ENCODE results near the gene COL4A3. TPM values are rescaled to one million over a fixed set of nuclear protein-coding genes. Genes with fewer than 3 reads are reported as not detected.

Gene COL4A3
- total RNA-seq, 4 donors from 2014 or later, result 0.41 to 20.9 (median 5.1) TPM; not detected in 1

DNA sequence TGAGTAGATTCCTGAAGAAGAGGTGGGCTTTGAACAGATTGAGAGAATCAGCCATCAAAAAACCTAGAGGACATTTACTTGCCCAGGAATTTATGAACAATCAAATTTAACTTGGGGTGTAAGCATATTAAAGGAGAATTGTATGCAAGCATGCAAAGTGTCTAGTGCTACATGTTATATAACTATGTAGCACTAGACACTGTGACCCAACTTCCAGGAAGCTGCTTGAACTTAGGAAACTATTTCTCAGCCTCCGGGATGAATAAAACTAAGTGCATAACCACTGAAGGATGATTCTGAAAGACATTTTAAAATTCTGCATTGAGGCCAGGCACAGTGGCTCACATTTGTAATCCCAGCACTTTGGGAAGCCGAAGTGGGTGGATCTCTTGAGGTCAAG is 173.0 kb downstream of the COL4A3 start:
- 80 to 98% methylated on average over 1 to 2 of the region's 2 CpGs for WGBS, 2 donors (ENCODE audit: low coverage in 1 of 2)

DNA sequence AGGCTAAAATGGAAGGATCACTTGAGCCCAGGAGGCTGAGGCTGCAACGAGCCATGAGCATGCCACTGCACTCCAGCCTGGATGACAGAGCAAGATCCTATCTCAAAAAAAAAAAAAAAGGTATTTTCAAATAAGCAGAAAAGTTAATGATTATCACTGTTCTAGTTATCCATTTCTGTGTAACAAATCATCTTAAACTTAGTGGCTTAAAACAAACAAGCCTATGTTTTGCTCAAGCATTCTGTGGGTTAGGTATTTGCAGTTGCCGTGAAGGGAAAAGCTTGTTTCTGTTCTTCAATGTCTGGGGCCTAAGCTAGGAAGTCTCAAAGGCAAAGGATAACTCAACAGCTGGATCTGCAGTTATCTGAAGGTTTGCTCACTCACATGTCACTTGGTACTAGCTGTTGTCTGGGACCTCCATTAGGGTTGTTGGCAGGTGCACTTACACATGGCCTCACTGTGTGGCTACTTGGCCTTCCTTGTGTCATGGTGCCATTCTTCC is 174.7 kb downstream of the COL4A3 start:
- 93 to 95% methylated on average over 1 to 2 of the region's 2 CpGs for WGBS, 2 donors (ENCODE audit: low coverage in 1 of 2)
- H3K27ac ChIP-seq, result no peak overlapping the region
- H3K9me3 ChIP-seq, result no peaks in the 10 kb centered on the region
- in situ Hi-C loops (cut with MboI; ENCODE audit: low pct_ligation_motif_present in 1 of 4, low pct_unique_long_range_greater_than_20kb in 1 of 4, low sequenced_read_pairs in 3 of 4) (no loop called here), intact Hi-C loops (cut with DNase I; ENCODE audit: low total_unique reads) (no loop called here)
- no peaks in the 10 kb centered on the region for H3K4me1 ChIP-seq
- H3K4me3 ChIP-seq, result no peak overlapping the region
- no peak for TF ChIP-seq POLR2AphosphoS5 (IDR thresholded peaks at IDR 0.05)
- no peak for TF ChIP-seq POLR2A (IDR thresholded peaks at IDR 0.05)
- TF ChIP-seq, protein P1, sequence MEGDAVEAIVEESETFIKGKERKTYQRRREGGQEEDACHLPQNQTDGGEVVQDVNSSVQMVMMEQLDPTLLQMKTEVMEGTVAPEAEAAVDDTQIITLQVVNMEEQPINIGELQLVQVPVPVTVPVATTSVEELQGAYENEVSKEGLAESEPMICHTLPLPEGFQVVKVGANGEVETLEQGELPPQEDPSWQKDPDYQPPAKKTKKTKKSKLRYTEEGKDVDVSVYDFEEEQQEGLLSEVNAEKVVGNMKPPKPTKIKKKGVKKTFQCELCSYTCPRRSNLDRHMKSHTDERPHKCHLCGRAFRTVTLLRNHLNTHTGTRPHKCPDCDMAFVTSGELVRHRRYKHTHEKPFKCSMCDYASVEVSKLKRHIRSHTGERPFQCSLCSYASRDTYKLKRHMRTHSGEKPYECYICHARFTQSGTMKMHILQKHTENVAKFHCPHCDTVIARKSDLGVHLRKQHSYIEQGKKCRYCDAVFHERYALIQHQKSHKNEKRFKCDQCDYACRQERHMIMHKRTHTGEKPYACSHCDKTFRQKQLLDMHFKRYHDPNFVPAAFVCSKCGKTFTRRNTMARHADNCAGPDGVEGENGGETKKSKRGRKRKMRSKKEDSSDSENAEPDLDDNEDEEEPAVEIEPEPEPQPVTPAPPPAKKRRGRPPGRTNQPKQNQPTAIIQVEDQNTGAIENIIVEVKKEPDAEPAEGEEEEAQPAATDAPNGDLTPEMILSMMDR (IDR thresholded peaks at IDR 0.05), result no peak
- TF ChIP-seq EP300 (IDR thresholded peaks at IDR 0.05; ENCODE audit: low read depth), result no peak
- DNase-seq, result no peak
- H3K27me3 ChIP-seq, result no peaks in the 10 kb centered on the region
- H3K36me3 ChIP-seq, result peaks cover 0 to 42% (median 6%) of the 10 kb centered on the region in 4 donors

More for the DNA sequence above, 173.0 kb downstream of the COL4A3 start:
- in situ Hi-C loops (cut with MboI; ENCODE audit: low pct_ligation_motif_present in 1 of 4, low pct_unique_long_range_greater_than_20kb in 1 of 4, low sequenced_read_pairs in 3 of 4) (no loop called here), intact Hi-C loops (cut with DNase I; ENCODE audit: low total_unique reads) (no loop called here)
- no peaks in the 10 kb centered on the region for H3K4me1 ChIP-seq
- TF ChIP-seq POLR2A (IDR thresholded peaks at IDR 0.05), result no peak
- TF ChIP-seq, protein P1 (IDR thresholded peaks at IDR 0.05), result no peak
- H3K36me3 ChIP-seq, result peaks cover 0 to 42% (median 9%) of the 10 kb centered on the region in 4 donors
- DNase-seq, result no peak
- H3K27me3 ChIP-seq, result no peaks in the 10 kb centered on the region
- H3K9me3 ChIP-seq, result no peaks in the 10 kb centered on the region
- H3K4me3 ChIP-seq, result no peak overlapping the region
- H3K27ac ChIP-seq, result no peak overlapping the region

DNA sequence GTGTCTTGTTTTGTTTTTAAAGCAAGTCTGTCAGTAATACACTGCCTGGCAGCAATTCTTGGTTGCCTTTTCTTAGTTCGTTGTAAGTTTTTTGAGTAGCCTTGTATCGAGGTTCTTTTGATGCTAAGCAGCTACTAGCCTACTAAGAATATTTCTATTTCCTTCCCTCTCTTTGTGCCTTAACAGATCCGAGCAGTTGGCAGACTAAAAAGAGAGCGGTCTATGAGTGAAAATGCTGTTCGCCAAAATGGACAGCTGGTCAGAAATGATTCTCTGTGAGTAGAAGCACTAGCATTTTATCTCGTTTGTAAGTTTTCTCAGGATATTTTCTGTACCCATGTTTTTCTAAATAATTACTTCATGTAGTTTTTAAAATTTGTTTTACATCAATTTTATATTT is 175.7 kb downstream of the COL4A3 start:
- intact Hi-C loops (cut with DNase I; ENCODE audit: low total_unique reads), result no loop called here
- H3K9me3 ChIP-seq, result no peaks in the 10 kb centered on the region
- in situ Hi-C loops (cut with MboI; ENCODE audit: low pct_ligation_motif_present in 1 of 4, low pct_unique_long_range_greater_than_20kb in 1 of 4, low sequenced_read_pairs in 3 of 4), result no loop called here
- 76 to 77% methylated on average over 5 to 6 of the region's 6 CpGs for WGBS, 2 donors (ENCODE audit: low coverage in 1 of 2)
- H3K27me3 ChIP-seq, result no peaks in the 10 kb centered on the region
- peaks cover 0 to 42% (median 6%) of the 10 kb centered on the region in 4 donors for H3K36me3 ChIP-seq
- TF ChIP-seq, protein P1 (IDR thresholded peaks at IDR 0.05), result no peak
- TF ChIP-seq POLR2A (IDR thresholded peaks at IDR 0.05) (no peak), POLR2AphosphoS5 (IDR thresholded peaks at IDR 0.05) (no peak), EP300 (IDR thresholded peaks at IDR 0.05; ENCODE audit: low read depth) (no peak)
- H3K4me3 ChIP-seq, result no peak overlapping the region
- DNase-seq, result no peak
- H3K27ac ChIP-seq, result no peak overlapping the region
- no peaks in the 10 kb centered on the region for H3K4me1 ChIP-seq

DNA sequence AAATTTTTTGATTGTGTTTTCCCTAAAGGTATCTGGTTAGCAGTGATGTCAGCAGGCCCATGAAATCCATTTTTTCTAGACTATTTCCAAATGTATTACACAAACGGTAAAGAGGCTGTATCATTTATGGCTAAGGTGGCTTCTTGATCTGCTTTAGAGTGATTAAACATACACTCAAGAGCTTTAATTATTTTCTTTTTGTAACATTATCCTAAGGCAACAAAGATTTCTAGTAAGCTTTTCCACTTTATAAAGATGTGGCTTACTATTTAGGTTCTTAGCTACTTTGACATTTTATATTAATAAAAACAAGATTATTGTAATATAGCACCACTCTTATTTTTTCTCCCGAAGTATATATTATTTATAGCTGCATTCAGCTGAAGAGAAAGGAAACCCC is 177.1 kb downstream of the COL4A3 start:
- H3K27me3 ChIP-seq, result no peaks in the 10 kb centered on the region
- H3K4me1 ChIP-seq, result no peaks in the 10 kb centered on the region
- in situ Hi-C loops (cut with MboI; ENCODE audit: low pct_ligation_motif_present in 1 of 4, low pct_unique_long_range_greater_than_20kb in 1 of 4, low sequenced_read_pairs in 3 of 4), result no loop called here
- H3K36me3 ChIP-seq, result peaks cover 0 to 35% (median 8%) of the 10 kb centered on the region in 4 donors
- intact Hi-C loops (cut with DNase I; ENCODE audit: low total_unique reads), result no loop called here
- TF ChIP-seq, protein P1 (IDR thresholded peaks at IDR 0.05), result no peak
- no peak for TF ChIP-seq POLR2A (IDR thresholded peaks at IDR 0.05)
- no peak for TF ChIP-seq POLR2AphosphoS5 (IDR thresholded peaks at IDR 0.05)
- TF ChIP-seq EP300 (IDR thresholded peaks at IDR 0.05; ENCODE audit: low read depth), result no peak
- WGBS, 2 donors (ENCODE audit: low coverage in 1 of 2), result 75 to 89% methylated on average over 2 of the region's 2 CpGs
- no peak overlapping the region for H3K27ac ChIP-seq
- H3K4me3 ChIP-seq, result no peak overlapping the region
- DNase-seq, result no peak
- H3K9me3 ChIP-seq, result no peaks in the 10 kb centered on the region
